HG03432 (cell line): Measurements from ENCODE around the gene DCST2.
A peak's percentile ranks its signal among the peaks of the same experiment; 100 is the strongest.

Experiments used
- ATAC-seq: cut with Tn5 transposase; IDR thresholded peaks from one replicate; pipeline ENCODE4 v1.9.1; 2021; ENCODE audit warnings: mild to moderate bottlenecking, moderate library complexity; ENCODE audit not compliant: unreplicated experiment

Gene DCST2

GRCh38 chr1:155070158-155070621 is 36.6 kb upstream of the DCST2 start:
- ATAC-seq = no peak

DNA sequence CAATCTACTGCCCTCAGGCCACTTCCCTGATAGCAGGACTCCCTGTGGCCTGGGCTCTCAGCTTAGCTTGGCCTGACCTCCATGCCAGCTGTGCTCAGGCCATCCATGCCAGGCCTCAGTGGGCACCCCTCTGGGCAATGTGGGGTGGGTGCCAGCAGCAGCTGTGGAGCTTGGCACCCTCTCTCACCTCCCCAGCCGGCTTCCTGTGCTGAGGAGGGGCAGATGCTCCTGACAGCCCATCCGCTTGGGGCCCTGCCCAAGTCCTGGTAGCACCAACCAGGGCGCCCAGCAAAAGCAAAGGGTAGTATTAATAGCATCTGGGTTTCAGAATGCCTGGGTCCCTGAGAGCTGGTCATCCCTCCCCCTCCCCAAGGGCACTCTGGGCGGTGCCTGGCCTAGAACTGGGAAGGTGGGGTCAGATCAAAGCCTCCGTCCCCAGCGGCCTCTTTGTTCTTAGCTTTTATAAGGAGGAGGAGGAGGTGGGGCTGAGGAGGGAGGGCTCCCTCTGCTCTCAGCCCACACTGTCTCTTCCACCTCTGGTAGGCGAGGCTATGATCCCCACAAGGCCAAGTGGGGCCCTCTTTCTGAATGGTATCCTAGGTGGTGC is 36.1 kb upstream of the DCST2 start:
- no peak for ATAC-seq

DNA sequence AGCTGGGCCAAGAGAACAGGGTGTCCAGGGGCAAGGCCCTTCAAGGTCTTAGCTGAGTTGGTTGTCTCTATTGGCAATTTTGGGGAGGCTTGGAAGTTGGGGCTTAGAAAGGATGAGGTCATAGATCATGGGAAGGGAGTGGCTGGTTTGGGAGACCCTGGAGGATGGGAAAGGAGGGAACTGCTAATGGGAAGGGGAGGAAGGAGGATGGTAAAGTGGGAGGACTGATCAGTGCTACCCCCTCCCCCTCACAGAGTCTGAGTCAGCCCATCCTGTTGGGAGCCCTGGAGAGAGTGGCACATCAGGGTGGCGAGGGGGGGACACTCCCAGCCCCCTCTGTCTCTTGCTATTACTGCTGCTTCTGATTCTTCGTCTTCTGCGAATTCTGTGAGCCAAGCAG is 35.0 kb upstream of the DCST2 start:
- no peak for ATAC-seq

DNA sequence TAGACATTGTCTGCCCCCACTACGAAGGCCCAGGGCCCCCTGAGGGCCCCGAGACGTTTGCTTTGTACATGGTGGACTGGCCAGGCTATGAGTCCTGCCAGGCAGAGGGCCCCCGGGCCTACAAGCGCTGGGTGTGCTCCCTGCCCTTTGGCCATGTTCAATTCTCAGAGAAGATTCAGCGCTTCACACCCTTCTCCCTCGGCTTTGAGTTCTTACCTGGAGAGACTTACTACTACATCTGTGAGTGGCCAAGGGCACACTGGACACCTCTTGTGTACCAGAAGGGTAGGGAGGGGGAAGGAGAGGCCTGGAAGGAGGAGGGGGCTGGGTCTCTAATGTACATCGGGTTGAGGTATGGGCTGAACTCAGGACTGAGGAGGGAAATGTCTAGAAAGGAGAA is 33.2 kb upstream of the DCST2 start:
- ATAC-seq = no peak

DNA sequence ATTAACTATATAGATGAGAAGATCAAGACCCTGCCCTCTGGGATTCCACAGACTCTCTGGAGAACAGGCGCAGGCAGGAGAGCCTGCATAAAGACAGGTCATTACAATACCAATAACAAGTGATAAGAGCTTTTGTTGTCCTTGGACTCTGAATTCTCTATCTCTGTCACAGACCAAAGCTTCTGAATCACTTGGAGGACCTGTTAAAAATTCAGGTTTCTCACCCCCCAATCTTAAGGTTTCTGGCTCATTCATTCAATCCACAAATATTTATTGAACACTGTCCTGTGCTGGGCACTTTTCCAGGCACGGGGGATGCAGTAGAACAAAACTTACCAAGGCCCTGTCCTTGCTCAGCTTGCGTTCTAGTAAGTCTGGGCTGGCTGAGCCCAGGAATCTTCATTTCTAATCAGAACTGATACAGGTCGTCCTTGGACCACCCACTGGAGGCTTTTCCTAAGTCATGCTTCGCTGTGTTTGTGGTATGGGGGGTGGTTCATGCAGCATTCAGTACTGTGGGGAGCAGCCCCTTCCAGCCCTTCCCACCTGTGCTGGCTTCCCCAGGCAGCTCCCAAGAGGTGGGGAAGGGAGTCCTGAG is 31.4 kb upstream of the DCST2 start:
- no peak for ATAC-seq

GRCh38 chr1:155064111-155064831 is 30.7 kb upstream of the DCST2 start:
- peak; percentile 8 for ATAC-seq

GRCh38 chr1:155063550-155064110 is 30.0 kb upstream of the DCST2 start, which contains the start of gene EFNA4:
EFNA4 (plus strand) TSS chr1:155063740; CDS start chr1:155063824, 84 bp downstream.
- peak; percentile 67 for ATAC-seq

DNA sequence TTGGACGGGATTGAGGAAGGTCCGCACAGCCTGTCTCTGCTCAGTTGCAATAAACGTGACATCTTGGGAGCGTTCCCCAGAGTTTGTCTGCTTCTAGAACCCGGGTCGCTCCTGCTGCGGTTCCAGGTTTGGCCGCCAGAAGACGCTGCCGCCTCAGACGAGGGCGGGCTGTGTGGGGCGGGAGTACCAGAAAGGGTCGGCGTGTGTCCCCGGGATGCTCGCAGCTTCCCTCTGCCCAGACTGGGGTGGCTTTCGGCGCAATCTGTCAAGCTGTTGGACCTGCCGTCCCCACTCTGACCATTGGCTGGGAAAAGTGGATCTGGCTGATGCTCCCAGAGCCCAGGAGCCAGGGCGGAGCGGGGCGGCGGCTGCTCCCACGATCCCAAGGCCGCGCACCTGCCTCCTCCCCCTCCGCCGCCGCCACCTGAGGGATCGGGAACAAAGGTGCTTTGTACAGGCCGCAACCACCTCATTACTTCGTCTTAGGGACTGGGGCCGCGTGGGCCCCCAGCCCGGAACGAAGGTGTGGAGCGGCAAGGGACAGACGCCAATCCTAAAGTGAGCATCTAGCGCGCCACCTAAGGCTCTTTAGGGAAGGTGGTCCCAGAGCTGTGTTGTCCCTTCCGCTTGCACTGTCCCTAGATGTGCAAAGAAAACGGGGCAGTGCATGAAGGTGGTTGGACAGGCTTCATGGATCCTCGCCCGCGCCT is 29.3 kb upstream of the DCST2 start:
- ATAC-seq = no peak

DNA sequence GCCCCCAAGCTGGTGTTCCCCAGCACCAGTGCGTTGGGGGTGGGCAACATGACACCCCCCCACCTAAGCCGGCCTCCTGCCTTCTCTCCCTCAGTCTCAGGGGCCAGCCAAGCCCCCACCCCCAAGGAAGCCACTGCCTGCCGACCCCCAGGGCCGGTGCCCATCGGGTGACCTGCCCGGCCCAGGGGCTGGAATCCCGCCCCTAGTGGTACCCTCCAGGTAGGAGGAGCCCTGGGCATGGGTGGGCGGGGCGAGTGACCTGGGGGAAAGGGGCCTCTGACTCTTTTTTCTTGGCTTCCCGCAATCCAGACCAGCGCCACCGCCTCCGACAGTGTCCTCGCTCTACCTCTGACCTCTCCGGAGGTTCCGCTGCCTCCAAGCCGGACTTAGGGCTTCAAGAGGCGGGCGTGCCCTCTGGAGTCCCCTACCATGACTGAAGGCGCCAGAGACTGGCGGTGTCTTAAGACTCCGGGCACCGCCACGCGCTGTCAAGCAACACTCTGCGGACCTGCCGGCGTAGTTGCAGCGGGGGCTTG is 28.6 kb upstream of the DCST2 start:
- no peak for ATAC-seq

- ATAC-seq = peak; percentile 41
Observed at GRCh38 chr1:155061381-155062150, 28.0 kb upstream of the DCST2 start.

DNA sequence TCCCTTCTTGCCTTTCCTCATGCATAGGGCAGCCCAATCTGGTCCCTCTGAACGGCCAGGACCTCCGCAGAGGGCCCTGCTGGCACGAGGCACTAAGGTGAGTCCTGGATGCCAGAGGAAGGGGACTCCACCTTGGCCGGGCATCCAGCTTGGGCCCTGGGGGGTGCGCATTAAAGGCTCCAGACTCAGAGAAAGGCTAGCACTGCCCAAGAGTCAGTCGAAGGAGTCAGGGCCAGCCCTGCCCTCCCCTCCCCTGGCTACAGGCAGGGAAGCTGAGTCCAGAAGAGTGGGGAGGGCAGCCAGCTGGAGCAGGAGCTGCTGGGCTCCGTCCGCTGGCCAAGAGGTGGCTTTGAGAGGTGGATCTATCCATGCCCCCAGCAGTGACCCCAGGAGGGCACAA is 27.2 kb upstream of the DCST2 start:
- no peak for ATAC-seq

DNA sequence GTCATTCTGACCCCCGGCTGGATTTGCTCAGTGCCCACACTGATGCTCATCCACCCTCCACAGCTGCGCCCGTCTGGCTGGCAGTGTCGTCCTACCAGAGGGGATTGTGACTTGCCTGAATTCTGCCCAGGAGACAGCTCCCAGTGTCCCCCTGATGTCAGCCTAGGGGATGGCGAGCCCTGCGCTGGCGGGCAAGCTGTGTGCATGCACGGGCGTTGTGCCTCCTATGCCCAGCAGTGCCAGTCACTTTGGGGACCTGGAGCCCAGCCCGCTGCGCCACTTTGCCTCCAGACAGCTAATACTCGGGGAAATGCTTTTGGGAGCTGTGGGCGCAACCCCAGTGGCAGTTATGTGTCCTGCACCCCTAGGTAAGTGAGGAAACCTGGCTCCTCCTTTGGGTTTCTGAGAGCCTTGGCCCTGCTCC is 24.2 kb upstream of the DCST2 start:
- ATAC-seq = no peak

- no peak for ATAC-seq
Observed at GRCh38 chr1:155057104-155057503, 23.5 kb upstream of the DCST2 start.

DNA sequence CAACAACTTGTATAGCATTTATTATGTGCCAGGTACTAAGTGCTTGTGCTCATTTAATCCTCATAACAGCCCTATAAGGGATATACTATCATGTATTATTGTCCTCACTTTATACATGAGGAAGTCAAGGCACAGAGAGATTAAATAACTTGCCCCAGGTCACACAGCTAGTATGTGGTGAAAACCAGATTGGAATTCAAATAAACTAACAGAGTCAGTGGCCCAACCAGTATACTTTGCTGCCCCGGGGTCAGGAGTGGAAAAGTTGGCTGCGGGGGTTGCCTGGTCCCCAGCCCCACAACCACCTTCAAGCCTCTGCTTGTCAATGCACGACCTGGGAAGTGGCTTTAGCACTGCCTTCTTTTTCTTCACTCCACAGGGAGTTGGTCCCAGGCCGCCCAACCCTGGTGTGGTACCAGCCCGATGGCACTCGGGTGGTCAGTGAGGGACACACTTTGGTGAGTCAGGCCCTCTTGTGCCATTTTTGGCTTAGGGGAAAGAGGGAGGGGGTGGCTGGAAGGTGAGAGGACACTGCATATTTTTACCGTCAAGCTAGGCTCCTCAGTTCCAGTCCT is 20.0 kb upstream of the DCST2 start:
- no peak for ATAC-seq

GRCh38 chr1:155052439-155053395 is 19.1 kb upstream of the DCST2 start:
- no peak for ATAC-seq

DNA sequence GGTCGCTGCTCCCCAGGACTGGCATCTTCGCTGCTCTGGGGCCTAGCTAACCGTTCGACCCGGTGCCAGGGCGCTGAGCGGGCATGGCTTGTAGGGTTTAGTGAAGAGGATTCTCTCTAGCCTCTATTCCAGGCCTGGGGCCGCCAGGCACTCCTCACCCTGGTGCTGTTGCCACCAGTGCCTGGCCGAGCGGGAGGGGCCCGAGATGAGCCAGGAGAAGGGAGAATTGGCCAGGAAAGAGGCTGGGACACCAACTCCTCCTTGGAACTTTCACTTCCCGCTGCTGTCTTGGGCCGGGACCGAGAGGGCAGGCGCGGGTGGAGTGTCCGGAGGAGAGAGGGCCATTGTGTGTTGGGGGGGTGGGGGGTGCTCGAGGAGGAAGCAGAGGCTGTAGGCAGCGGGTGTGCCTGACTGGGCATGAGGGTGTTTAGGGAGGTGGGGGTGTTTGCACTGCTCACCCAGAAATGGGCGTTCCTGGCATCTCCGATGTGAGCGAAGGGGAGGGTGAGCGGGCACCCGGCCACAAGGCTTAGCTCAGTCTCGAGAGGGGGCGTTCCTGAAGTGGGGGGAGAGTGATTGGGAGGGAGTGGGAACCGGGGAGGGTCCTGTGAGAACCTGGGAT is 18.3 kb upstream of the DCST2 start:
- no peak for ATAC-seq

DNA sequence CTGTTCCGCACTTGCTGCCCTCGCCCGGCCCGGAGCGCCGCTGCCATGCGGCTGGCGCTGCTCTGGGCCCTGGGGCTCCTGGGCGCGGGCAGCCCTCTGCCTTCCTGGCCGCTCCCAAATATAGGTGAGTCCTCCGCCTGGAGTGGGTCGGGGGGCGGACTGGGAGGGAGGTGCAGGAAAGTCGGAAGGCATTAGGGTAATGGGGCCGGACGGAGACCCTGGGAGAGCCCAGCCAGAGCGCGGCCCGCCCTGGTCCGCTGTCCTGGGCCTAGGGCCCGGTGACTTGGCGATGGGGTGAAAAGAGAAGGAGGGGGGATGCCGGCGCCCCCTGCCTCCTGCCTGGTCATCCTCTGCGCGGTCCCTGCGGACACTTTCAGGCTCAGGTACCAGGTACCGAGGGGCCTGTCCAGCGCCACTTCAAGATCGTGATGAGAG is 17.8 kb upstream of the DCST2 start:
- peak; percentile 11 for ATAC-seq
